ENCODE results near the gene LTO1. TPM values are rescaled to one million over a fixed set of nuclear protein-coding genes. Genes with fewer than 3 reads are reported as not detected.
"Not testable (repeated sequence)": the region's sequence is repeated elsewhere in the genome, so short reads cannot be mapped to it uniquely, and the experiment has no call there.

LTO1 gene
- total and polyA plus RNA-seq, 2 donors, result 15.9 to 16.9 TPM

GRCh38 chr11:69695995-69696394, 20.8 kb upstream of the LTO1 start:
- not testable (repeated sequence) for DNase-seq (ENCODE audit: extremely low spot score); H3K36me3 ChIP-seq (ENCODE audit: insufficient read depth); H3K4me3 ChIP-seq (ENCODE audit: low read depth, low read length); H3K4me1 ChIP-seq (ENCODE audit: insufficient read depth); H3K27ac ChIP-seq (ENCODE audit: low read depth)
- 80% methylated on average over 6 of the region's 6 CpGs for WGBS

- H3K4me3 ChIP-seq (ENCODE audit: low read depth, low read length), result no peak overlapping the region
- WGBS, result 82% methylated on average over 7 of the region's 7 CpGs
- no peak overlapping the region for H3K27ac ChIP-seq (ENCODE audit: low read depth)
- DNase-seq (ENCODE audit: extremely low spot score), result no peak
- H3K36me3 ChIP-seq (ENCODE audit: insufficient read depth), result no peaks in the 10 kb centered on the region
- H3K4me1 ChIP-seq (ENCODE audit: insufficient read depth), result no peaks in the 10 kb centered on the region
Observed at GRCh38 chr11:69695581-69695980, 20.4 kb upstream of the LTO1 start.

- Histone ChIP-seq H3K4me3 (ENCODE audit: low read depth, low read length) (no peak overlapping the region), H3K4me1 (ENCODE audit: insufficient read depth) (no peaks in the 10 kb centered on the region), H3K36me3 (ENCODE audit: insufficient read depth) (no peaks in the 10 kb centered on the region), H3K27ac (ENCODE audit: low read depth) (no peak overlapping the region)
- 75% methylated on average over 10 of the region's 10 CpGs for WGBS
- no peak for DNase-seq (ENCODE audit: extremely low spot score)
Observed at GRCh38 chr11:69694781-69695180, 19.6 kb upstream of the LTO1 start.

- H3K27ac ChIP-seq (ENCODE audit: low read depth), result no peak overlapping the region
- no peak overlapping the region for H3K4me3 ChIP-seq (ENCODE audit: low read depth, low read length)
- no peaks in the 10 kb centered on the region for H3K36me3 ChIP-seq (ENCODE audit: insufficient read depth)
- no peak for DNase-seq (ENCODE audit: extremely low spot score)
- no peaks in the 10 kb centered on the region for H3K4me1 ChIP-seq (ENCODE audit: insufficient read depth)
Observed at GRCh38 chr11:69692422-69692821, 17.3 kb upstream of the LTO1 start.

- Histone ChIP-seq H3K27ac (ENCODE audit: low read depth) (no peak overlapping the region), H3K4me3 (ENCODE audit: low read depth, low read length) (no peak overlapping the region), H3K36me3 (ENCODE audit: insufficient read depth) (no peaks in the 10 kb centered on the region), H3K4me1 (ENCODE audit: insufficient read depth) (no peaks in the 10 kb centered on the region)
- 63% methylated on average over 2 of the region's 2 CpGs for WGBS
- no peak for DNase-seq (ENCODE audit: extremely low spot score)
Observed at GRCh38 chr11:69691463-69691862, 16.3 kb upstream of the LTO1 start.

- H3K27ac ChIP-seq (ENCODE audit: low read depth), result no peak overlapping the region
- H3K36me3 ChIP-seq (ENCODE audit: insufficient read depth), result no peaks in the 10 kb centered on the region
- no peak overlapping the region for H3K4me3 ChIP-seq (ENCODE audit: low read depth, low read length)
- 84% methylated on average over 5 of the region's 5 CpGs for WGBS
- no peak for DNase-seq (ENCODE audit: extremely low spot score)
- no peaks in the 10 kb centered on the region for H3K4me1 ChIP-seq (ENCODE audit: insufficient read depth)
Observed at GRCh38 chr11:69689484-69690319, 14.5 kb upstream of the LTO1 start.

- DNase-seq (ENCODE audit: extremely low spot score); H3K36me3 ChIP-seq (ENCODE audit: insufficient read depth); H3K4me3 ChIP-seq (ENCODE audit: low read depth, low read length); H3K4me1 ChIP-seq (ENCODE audit: insufficient read depth); H3K27ac ChIP-seq (ENCODE audit: low read depth): not testable (repeated sequence)
- 83% methylated on average over 5 of the region's 5 CpGs for WGBS
Observed at GRCh38 chr11:69687969-69688771, 13.0 kb upstream of the LTO1 start.

GRCh38 chr11:69686856-69687255, 11.7 kb upstream of the LTO1 start:
- Histone ChIP-seq H3K4me1 (ENCODE audit: insufficient read depth) (no peaks in the 10 kb centered on the region), H3K27ac (ENCODE audit: low read depth) (no peak overlapping the region), H3K36me3 (ENCODE audit: insufficient read depth) (no peaks in the 10 kb centered on the region), H3K4me3 (ENCODE audit: low read depth, low read length) (no peak overlapping the region)
- no peak for DNase-seq (ENCODE audit: extremely low spot score)
- WGBS, result 90% methylated on average over 8 of the region's 8 CpGs

- Histone ChIP-seq H3K4me3 (ENCODE audit: low read depth, low read length) (no peak overlapping the region), H3K4me1 (ENCODE audit: insufficient read depth) (no peaks in the 10 kb centered on the region), H3K36me3 (ENCODE audit: insufficient read depth) (no peaks in the 10 kb centered on the region), H3K27ac (ENCODE audit: low read depth) (no peak overlapping the region)
- WGBS, result 63% methylated on average over 13 of the region's 13 CpGs
- no peak for DNase-seq (ENCODE audit: extremely low spot score)
Observed at GRCh38 chr11:69686452-69686851, 11.3 kb upstream of the LTO1 start.

- no peaks in the 10 kb centered on the region for H3K36me3 ChIP-seq (ENCODE audit: insufficient read depth)
- no peaks in the 10 kb centered on the region for H3K4me1 ChIP-seq (ENCODE audit: insufficient read depth)
- WGBS, result 67% methylated on average over 8 of the region's 8 CpGs
- H3K4me3 ChIP-seq (ENCODE audit: low read depth, low read length), result no peak overlapping the region
- no peak overlapping the region for H3K27ac ChIP-seq (ENCODE audit: low read depth)
- DNase-seq (ENCODE audit: extremely low spot score), result no peak
Observed at GRCh38 chr11:69685348-69685747, 10.2 kb upstream of the LTO1 start.

- no peak overlapping the region for H3K4me3 ChIP-seq (ENCODE audit: low read depth, low read length)
- DNase-seq (ENCODE audit: extremely low spot score), result no peak
- no peaks in the 10 kb centered on the region for H3K4me1 ChIP-seq (ENCODE audit: insufficient read depth)
- H3K36me3 ChIP-seq (ENCODE audit: insufficient read depth), result no peaks in the 10 kb centered on the region
- H3K27ac ChIP-seq (ENCODE audit: low read depth), result no peak overlapping the region
- WGBS, result 71% methylated on average over 11 of the region's 11 CpGs
Observed at GRCh38 chr11:69684651-69685050, 9.5 kb upstream of the LTO1 start.

- no peaks in the 10 kb centered on the region for H3K36me3 ChIP-seq (ENCODE audit: insufficient read depth)
- no peak overlapping the region for H3K27ac ChIP-seq (ENCODE audit: low read depth)
- H3K4me3 ChIP-seq (ENCODE audit: low read depth, low read length), result no peak overlapping the region
- no peak for DNase-seq (ENCODE audit: extremely low spot score)
- no peaks in the 10 kb centered on the region for H3K4me1 ChIP-seq (ENCODE audit: insufficient read depth)
- WGBS, result 62% methylated on average over 9 of the region's 9 CpGs
Observed at GRCh38 chr11:69683764-69684333, 8.7 kb upstream of the LTO1 start.

GRCh38 chr11:69682681-69683326, 7.7 kb upstream of the LTO1 start:
- no peaks in the 10 kb centered on the region for H3K36me3 ChIP-seq (ENCODE audit: insufficient read depth)
- WGBS, result 85% methylated on average over 7 of the region's 7 CpGs
- no peak overlapping the region for H3K4me3 ChIP-seq (ENCODE audit: low read depth, low read length)
- H3K4me1 ChIP-seq (ENCODE audit: insufficient read depth), result no peaks in the 10 kb centered on the region
- H3K27ac ChIP-seq (ENCODE audit: low read depth), result no peak overlapping the region
- no peak for DNase-seq (ENCODE audit: extremely low spot score)

Measured in urinary bladder (tissue), 4 donors.